Breast epithelium (tissue), 4 donors: ENCODE data around the gene TEC. TPM values are rescaled to one million over a fixed set of nuclear protein-coding genes. Genes with fewer than 3 reads are reported as not detected.
"Not testable (repeated sequence)": the region's sequence is repeated elsewhere in the genome, so short reads cannot be mapped to it uniquely, and the experiment has no call there.

Source experiments
- DNase-seq, 2 donors: peaks; one replicate each; pipeline ENCODE4 v3.0.0-alpha.2; 2019; ENCODE audit warnings: low spot score in 2 of 2
- H3K27ac ChIP-seq, 2 donors: fragments of 200-600 bp; sonication (generic) in 1 of 2; one replicate each; pipeline ENCODE4 v1.5.1; 2016 to 2019; ENCODE audit warnings: mild to moderate bottlenecking in 1 of 2
- H3K27me3 ChIP-seq, 2 donors: fragments of 200-600 bp; sonication (generic) in 1 of 2; one replicate each; pipeline versions ENCODE4 v1.5.1 to v1.6.0; 2017 to 2019; ENCODE audit warnings: control low read depth in 1 of 2, mild to moderate bottlenecking in 1 of 2
- H3K36me3 ChIP-seq: fragments of 200-600 bp; one replicate; pipeline ENCODE4 v1.5.1; 2019
- H3K4me1 ChIP-seq, 2 donors: fragments of 200-600 bp; sonication (generic); one replicate each; pipeline ENCODE4 v1.5.1; 2016 to 2019; ENCODE audit warnings: control low read depth in 1 of 2
- H3K4me3 ChIP-seq, 3 donors: fragments of 200-600 bp; sonication (generic); 1 replicate in 2 of 3; 2 replicates in 1 of 3; pipeline ENCODE4 v1.5.1; 2016 to 2019; ENCODE audit warnings: mild to moderate bottlenecking in 3 of 3, moderate library complexity in 2 of 3
- H3K9me3 ChIP-seq, 2 donors: fragments of 200-600 bp; sonication (generic) in 1 of 2; one replicate each; pipeline ENCODE4 v1.5.1; 2016 to 2019; ENCODE audit warnings: control low read depth in 1 of 2
- CTCF ChIP-seq, 3 donors: fragments of 450-650 bp; IDR thresholded peaks; one replicate each; pipeline ENCODE4 v1.5.1; 2016 to 2017; ENCODE audit warnings: antibody characterized with exemption in 3 of 3, mild to moderate bottlenecking in 3 of 3, moderate library complexity in 3 of 3
- POLR2A ChIP-seq: fragments of 450-650 bp; IDR thresholded peaks from one replicate; pipeline ENCODE4 v1.6.1; 2016; ENCODE audit warnings: antibody characterized with exemption, mild to moderate bottlenecking, moderate library complexity
- POLR2AphosphoS5 ChIP-seq, 3 donors: sonication (generic); formaldehyde crosslinking; IDR thresholded peaks; one replicate each; pipeline ENCODE4 v1.6.1; 2017; ENCODE audit warnings: antibody characterized with exemption in 3 of 3
- intact Hi-C: fragments of 100-400 bp; cut with DNase I; formaldehyde crosslinking; loops from one replicate; pipeline ENCODE4 v1.15.1; 2023; ENCODE audit warnings: low total_unique reads
- total RNA-seq, 3 donors: library from RNA; depleted of rRNA; stranded (reverse); fragments of >200 nt; gene quantifications; one replicate each; pipeline ENCODE4 v1.1.0, GENCODE V29; 2016

The TEC gene
- total RNA-seq, 3 donors from 2014 or later: 2.9 to 5.4 (median 5.1) TPM

GRCh38 chr4:48187813-48188212, 81.8 kb downstream of the TEC start:
- intact Hi-C loops: no loop called here
- TF ChIP-seq POLR2A (no peak), POLR2AphosphoS5 (IDR thresholded peaks at IDR 0.05) (no peak), CTCF (IDR thresholded peaks at IDR 0.05) (no peak)
- H3K27me3 ChIP-seq: no peaks in the 10 kb centered on the region

GRCh38 chr4:48187066-48187465, 82.6 kb downstream of the TEC start:
- H3K27ac ChIP-seq, intact Hi-C loops, H3K4me1 ChIP-seq, H3K27me3 ChIP-seq, H3K36me3 ChIP-seq, H3K9me3 ChIP-seq, DNase-seq, H3K4me3 ChIP-seq: not testable (repeated sequence)

More at GRCh38 chr4:48187813-48188212, 81.8 kb downstream of the TEC start:
- Histone ChIP-seq H3K9me3 (no peaks in the 10 kb centered on the region), H3K36me3 (no peaks in the 10 kb centered on the region), H3K27ac (no peak overlapping the region), H3K4me1 (no peaks in the 10 kb centered on the region), H3K4me3 (no peak overlapping the region)
- DNase-seq: no peak

- H3K9me3 ChIP-seq, H3K27me3 ChIP-seq, H3K27ac ChIP-seq, H3K4me3 ChIP-seq, H3K36me3 ChIP-seq, intact Hi-C loops, DNase-seq, H3K4me1 ChIP-seq: not testable (repeated sequence)
Measured at GRCh38 chr4:48186394-48186793, 83.2 kb downstream of the TEC start.

GRCh38 chr4:48184882-48185281, 84.8 kb downstream of the TEC start:
- no peak for DNase-seq
- H3K9me3 ChIP-seq: no peaks in the 10 kb centered on the region
- H3K4me3 ChIP-seq: no peak overlapping the region
- H3K36me3 ChIP-seq: no peaks in the 10 kb centered on the region
- H3K4me1 ChIP-seq: no peaks in the 10 kb centered on the region
- no peaks in the 10 kb centered on the region for H3K27me3 ChIP-seq
- TF ChIP-seq POLR2AphosphoS5 (IDR thresholded peaks at IDR 0.05): no peak
- no peak for TF ChIP-seq POLR2A
- TF ChIP-seq CTCF (IDR thresholded peaks at IDR 0.05): no peak
- H3K27ac ChIP-seq: no peak overlapping the region
- intact Hi-C loops: no loop called here

GRCh38 chr4:48180234-48180633, 89.4 kb downstream of the TEC start:
- TF ChIP-seq CTCF (IDR thresholded peaks at IDR 0.05): no peak
- TF ChIP-seq POLR2AphosphoS5 (IDR thresholded peaks at IDR 0.05): no peak
- no peak for TF ChIP-seq POLR2A
- intact Hi-C loops: no loop called here

GRCh38 chr4:48178931-48179330, 90.7 kb downstream of the TEC start:
- no peak for TF ChIP-seq POLR2AphosphoS5 (IDR thresholded peaks at IDR 0.05)
- TF ChIP-seq POLR2A: no peak
- TF ChIP-seq CTCF (IDR thresholded peaks at IDR 0.05): no peak
- peaks cover 0 to 4% of the 10 kb centered on the region in 2 donors for H3K9me3 ChIP-seq
- H3K4me3 ChIP-seq: no peak overlapping the region

More at GRCh38 chr4:48180234-48180633, 89.4 kb downstream of the TEC start:
- DNase-seq: no peak
- Histone ChIP-seq H3K27me3 (no peaks in the 10 kb centered on the region), H3K4me1 (no peaks in the 10 kb centered on the region), H3K36me3 (no peaks in the 10 kb centered on the region), H3K4me3 (no peak overlapping the region), H3K27ac (no peak overlapping the region), H3K9me3 (peaks cover 0 to 4% of the 10 kb centered on the region in 2 donors)

More at GRCh38 chr4:48178931-48179330, 90.7 kb downstream of the TEC start:
- Histone ChIP-seq H3K27me3 (no peaks in the 10 kb centered on the region), H3K4me1 (no peaks in the 10 kb centered on the region), H3K36me3 (no peaks in the 10 kb centered on the region), H3K27ac (no peak overlapping the region)
- DNase-seq: no peak
- intact Hi-C loops: no loop called here
